GM18520 (cell line): ENCODE results near the gene COL8A2.
"Not testable (repeated sequence)": the region's sequence is repeated elsewhere in the genome, so short reads cannot be mapped to it uniquely, and the experiment has no call there.

Experiments used
- ATAC-seq: cut with Tn5 transposase; IDR thresholded peaks from one replicate; pipeline ENCODE4 v1.9.1; 2021; ENCODE audit not compliant: unreplicated experiment

The COL8A2 gene

GRCh38 chr1:36125129-36125991 is at the start of gene COL8A2:
Gene COL8A2, minus strand, starts transcription at chr1:36125222. Its CDS starts 24,980 bp downstream, at chr1:36100242.
- no peak for ATAC-seq

DNA sequence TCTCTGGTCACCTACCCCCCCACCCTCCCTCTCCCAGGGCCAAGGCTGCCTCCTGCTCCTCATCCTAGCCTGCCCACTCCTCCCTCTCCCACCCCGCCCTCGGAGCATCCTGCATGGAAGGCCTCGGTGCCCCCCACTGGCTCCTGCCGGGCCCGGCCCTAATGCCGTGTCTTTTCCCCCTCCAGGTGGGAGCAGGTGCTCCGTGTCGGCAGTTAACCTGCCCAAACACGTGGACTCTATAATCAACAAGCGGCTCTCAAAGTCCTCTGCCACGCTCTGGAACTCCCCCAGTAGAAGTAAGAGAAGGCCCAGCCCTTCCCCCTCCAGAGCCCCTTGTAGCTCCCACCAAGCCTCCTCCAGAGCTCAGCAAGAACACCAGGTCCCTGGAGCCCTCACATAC is 49.7 kb upstream of the COL8A2 start:
- ATAC-seq = no peak

GRCh38 chr1:36172983-36173382 is 48.0 kb upstream of the COL8A2 start:
- no peak for ATAC-seq

GRCh38 chr1:36172017-36172747 is 47.2 kb upstream of the COL8A2 start:
- no peak for ATAC-seq

DNA sequence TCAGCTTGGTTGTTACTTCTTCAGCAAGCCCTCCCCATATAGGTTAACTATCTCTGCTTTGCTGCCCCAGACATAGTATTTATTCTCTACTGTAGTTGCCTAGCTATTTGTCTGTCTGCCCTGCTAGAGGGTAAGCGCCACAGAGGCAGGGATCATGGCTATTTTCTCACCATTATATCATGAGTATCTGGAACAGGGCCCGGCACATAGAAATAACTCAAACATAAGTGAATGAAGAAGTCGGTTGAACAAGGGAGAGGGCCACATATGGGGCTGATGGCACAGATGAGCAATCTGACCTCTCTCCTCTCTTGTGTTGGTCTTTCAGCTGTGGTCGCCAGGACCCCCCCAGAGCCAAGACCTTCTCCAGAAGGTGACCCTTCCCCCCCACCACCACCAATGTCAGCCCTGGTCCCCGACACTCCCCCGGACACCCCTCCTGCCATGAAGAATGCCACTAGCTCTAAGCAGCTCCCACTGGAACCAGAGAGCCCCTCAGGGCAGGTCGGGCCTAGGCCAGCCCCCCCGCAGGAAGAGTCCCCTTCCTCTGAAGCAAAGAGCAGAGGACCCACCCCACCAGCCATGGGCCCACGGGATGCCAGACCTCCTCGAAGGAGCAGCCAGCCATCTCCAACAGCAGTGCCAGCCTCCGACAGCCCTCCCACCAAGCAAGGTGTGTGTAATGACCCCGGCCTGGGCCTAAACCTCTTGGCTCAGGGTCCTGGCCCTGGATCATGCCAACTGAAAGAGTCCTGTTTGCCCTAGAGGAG is 45.8 kb upstream of the COL8A2 start:
- ATAC-seq = no peak

DNA sequence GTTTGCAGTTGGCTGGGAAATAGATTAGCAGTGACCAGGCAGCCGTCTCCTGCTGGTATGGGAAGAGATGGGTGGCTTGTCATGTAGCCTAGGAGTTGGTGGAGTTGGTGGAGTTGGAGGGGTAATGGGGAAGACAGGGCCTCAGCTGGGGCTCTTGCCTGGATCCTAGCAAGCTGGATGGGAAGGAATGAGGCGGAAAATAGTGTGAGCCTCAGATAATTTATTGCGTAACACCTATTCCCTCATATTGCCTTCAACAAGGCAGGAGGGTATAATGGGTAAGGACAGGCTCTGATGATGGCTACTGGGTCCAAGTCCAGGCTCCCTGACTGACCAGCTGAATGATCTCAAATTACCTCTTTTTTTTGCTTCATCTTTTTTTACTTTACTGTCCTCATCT is 43.5 kb upstream of the COL8A2 start:
- no peak for ATAC-seq

GRCh38 chr1:36166938-36167905 is 42.2 kb upstream of the COL8A2 start:
- no peak for ATAC-seq

DNA sequence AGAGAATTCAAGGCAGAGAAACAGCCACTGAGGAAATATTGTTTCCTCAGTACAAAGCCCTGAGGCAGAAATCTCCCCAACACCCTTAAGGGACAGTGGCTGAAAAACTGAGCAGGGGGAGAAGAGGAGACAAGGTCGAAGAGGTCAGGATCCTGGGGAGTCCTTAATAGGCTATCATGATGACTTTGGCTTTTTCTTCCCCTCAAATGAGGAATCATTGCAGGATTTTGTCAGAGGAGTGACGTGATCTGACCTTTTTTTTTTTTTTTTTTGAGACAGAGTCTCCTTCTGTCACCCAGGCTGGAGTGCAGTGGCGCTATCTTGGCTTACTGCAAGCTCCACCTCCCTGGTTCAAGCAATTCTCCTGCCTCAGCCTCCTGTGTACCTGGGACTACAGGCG is 41.1 kb upstream of the COL8A2 start:
- no peak for ATAC-seq

GRCh38 chr1:36165145-36165544 is 40.1 kb upstream of the COL8A2 start:
- ATAC-seq = no peak

DNA sequence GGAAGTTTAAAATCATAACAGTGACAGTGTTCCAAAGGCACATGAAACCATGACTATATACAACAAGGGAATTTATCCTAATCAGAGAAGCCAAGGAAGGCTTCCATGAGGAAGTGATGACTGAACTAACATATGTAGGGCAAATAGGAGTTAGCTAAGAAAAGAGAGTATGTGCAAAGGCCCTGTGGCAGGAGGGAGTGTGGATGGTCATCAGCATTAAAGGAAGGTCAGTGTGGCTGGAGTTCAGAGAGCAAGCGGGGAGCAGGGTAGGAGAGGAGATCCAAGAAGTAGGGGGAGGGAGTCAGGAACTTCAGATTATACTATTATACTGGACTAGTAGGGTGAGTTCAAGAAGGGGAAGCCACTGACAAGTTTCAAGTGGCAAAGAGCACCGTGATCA is 39.3 kb upstream of the COL8A2 start:
- ATAC-seq = no peak

- no peak for ATAC-seq
These were observed 38.4 kb upstream of the COL8A2 start for GRCh38 chr1:36163426-36163825.

- no peak for ATAC-seq
These were observed 37.7 kb upstream of the COL8A2 start for GRCh38 chr1:36162680-36163239.

GRCh38 chr1:36161641-36162531 is 36.9 kb upstream of the COL8A2 start:
- no peak for ATAC-seq

DNA sequence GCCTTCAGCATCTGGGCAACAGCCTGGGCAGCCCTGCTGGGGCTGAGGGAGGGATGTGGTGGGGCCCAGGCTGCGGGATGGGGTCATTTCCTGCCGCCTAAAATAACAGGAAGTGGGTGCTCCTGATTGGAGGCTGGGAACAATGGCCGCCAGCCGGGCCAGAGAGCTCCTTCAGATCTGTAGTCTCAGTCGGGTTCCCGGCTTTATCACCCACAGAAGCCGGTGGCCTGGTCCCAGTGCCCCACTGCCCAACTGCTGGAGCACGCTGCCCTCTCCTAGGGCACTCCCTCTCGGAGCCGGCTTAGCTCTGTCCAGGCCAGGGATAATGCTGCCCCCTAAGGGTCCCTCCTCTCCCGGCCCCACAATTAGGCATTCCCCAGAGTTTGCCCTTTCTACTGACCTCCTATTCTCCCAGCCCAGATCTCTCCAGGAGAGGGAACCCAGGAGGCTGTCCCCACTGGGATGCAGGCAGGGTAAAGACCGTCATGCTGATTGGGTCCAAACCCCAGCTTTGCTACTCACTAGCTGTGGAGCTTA is 36.0 kb upstream of the COL8A2 start:
- no peak for ATAC-seq

DNA sequence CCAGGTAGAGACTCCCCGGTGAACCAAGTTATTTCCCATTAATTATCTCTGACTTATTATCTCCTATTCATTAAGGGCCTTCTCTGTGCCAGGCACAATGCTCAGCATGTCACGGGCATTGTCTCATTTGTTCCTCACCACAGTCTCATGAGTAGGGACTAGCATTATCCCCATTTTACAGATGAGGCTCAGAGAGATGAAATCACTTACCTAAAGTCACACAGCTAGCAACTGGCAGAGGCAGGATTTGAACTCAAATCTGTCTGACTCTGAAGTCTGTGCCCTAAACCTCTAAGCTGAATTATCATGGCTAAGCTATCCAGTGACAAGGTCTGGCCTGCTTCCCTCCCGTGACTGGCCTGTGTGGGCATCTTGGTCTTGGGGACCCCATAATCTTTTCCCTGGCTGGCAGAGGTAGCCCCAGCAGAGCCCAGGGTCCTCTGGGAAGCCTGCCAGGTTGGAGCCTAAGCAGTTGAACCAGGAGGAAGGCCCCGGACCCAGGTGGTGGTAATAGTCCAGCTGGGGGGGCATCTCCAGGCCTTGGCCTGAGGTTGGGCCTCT is 35.4 kb upstream of the COL8A2 start:
- no peak for ATAC-seq

GRCh38 chr1:36159614-36160387 is 34.8 kb upstream of the COL8A2 start:
- no peak for ATAC-seq

- ATAC-seq = not testable (repeated sequence)
These were observed 33.8 kb upstream of the COL8A2 start for GRCh38 chr1:36158827-36159252.
